K562 (cell line): ENCODE measurements around the gene COLEC12. TPM values are rescaled to one million over a fixed set of nuclear protein-coding genes. Genes with fewer than 3 reads are reported as not detected.
A peak's percentile ranks its signal among the peaks of the same experiment; 100 is the strongest.

Source experiments
- ATAC-seq: fragments of 200-7000 bp; cut with Tn5 transposase; 3 replicates; pipeline ENCODE4 v1.9.1; 2020; ENCODE audit warnings: moderate library complexity
- BruUV-seq: library from RNA; stranded (reverse); fragments of 400-500 nt; replicated peaks from 2 replicates; lab custom pipeline; 2021; lab: Mats Ljungman, UMichigan
- CTCF ChIA-PET: fragments of 300-600 bp; formaldehyde crosslinking; extraction: SDS; loops from one replicate; lab custom pipeline; 2021; ENCODE audit warnings: low intra/inter-chr PET ratio; lab: Yijun Ruan, JAX
- POLR2A ChIA-PET: fragments of 300-600, 350-650 bp; sonication (Branson Sonifier 250); formaldehyde crosslinking; extraction: SDS; loops from one replicate; lab custom pipeline; 2021; ENCODE audit warnings: antibody characterized with exemption, inconsistent platforms; lab: Yijun Ruan, JAX
- DNase-seq, 4 experiments: peaks; one replicate each; pipeline versions ENCODE4 v3.0.0 to v3.0.0-alpha.2; 2011 to 2018; ENCODE audit warnings: low spot score in 3 of 4, mixed read lengths in 3 of 4; ENCODE audit errors: extremely low read depth in 1 of 4
- FAIRE-seq: peaks from 2 replicates; lab custom pipeline; 2011; peaks lifted over from hg19 to GRCh38; lab: Jason Lieb, UNC
- H2AFZ ChIP-seq: 2 replicates; pipeline ENCODE4 v1.6.0; 2011; ENCODE audit warnings: low read depth, low read length, control low read depth, inconsistent platforms
- H3K27ac ChIP-seq: fragments of 200-600 bp; 3 replicates; pipeline ENCODE4 v1.8.0; 2011; ENCODE audit warnings: low read depth, mild to moderate bottlenecking, control low read depth, inconsistent platforms, low read length, moderate library complexity, mixed read lengths; ENCODE audit errors: extremely low read depth
- H3K27me3 ChIP-seq, 2 experiments: fragments of 300-600 bp in 1 of 2; 2 replicates in 1 of 2; 3 replicates in 1 of 2; pipeline versions ENCODE4 v1.6.0 to v1.8.0; 2011; ENCODE audit warnings: inconsistent platforms in 2 of 2, low read length in 2 of 2, mild to moderate bottlenecking in 1 of 2, mixed read lengths in 1 of 2, moderate library complexity in 1 of 2; ENCODE audit not compliant: control insufficient read depth in 2 of 2, insufficient read depth in 2 of 2
- H3K36me3 ChIP-seq: fragments of 300-600 bp; 3 replicates; pipeline ENCODE4 v1.8.0; 2011; ENCODE audit warnings: mild to moderate bottlenecking, low read length, inconsistent platforms; ENCODE audit not compliant: control insufficient read depth, insufficient read depth
- H3K4me1 ChIP-seq, 2 experiments: fragments of 200-600 bp in 1 of 2; replicated peaks in 1 of 2; 2 replicates in 1 of 2; 3 replicates in 1 of 2; pipeline versions ENCODE4 v1.5.1 to v1.8.0; 2011; ENCODE audit warnings: inconsistent platforms in 2 of 2, low read length in 2 of 2, mild to moderate bottlenecking in 1 of 2, mixed read lengths in 1 of 2, moderate library complexity in 1 of 2; ENCODE audit not compliant: control insufficient read depth in 2 of 2, insufficient read depth in 2 of 2
- H3K4me2 ChIP-seq: 2 replicates; pipeline ENCODE4 v1.6.1; 2011; ENCODE audit warnings: low read length, control low read depth, inconsistent platforms, mixed read lengths; ENCODE audit not compliant: insufficient read depth
- H3K4me3 ChIP-seq: fragments of 200-600 bp; sonication (generic), shearing (Covaris generic); 2 replicates; pipeline ENCODE4 v1.5.1; 2016; ENCODE audit warnings: control low read depth, inconsistent platforms
- H3K79me2 ChIP-seq: fragments of 200-600 bp; 3 replicates; pipeline ENCODE4 v1.8.0; 2011; ENCODE audit warnings: low read length, inconsistent platforms; ENCODE audit not compliant: control insufficient read depth, insufficient read depth
- H3K9ac ChIP-seq, 2 experiments: 2 replicates each; pipeline versions ENCODE4 v1.6.0 to v1.6.1; 2011; ENCODE audit warnings: low read depth in 2 of 2, low read length in 2 of 2, control low read depth in 1 of 2, inconsistent platforms in 1 of 2, mild to moderate bottlenecking in 1 of 2, mixed read lengths in 1 of 2; ENCODE audit not compliant: insufficient read depth in 1 of 2
- H3K9me1 ChIP-seq: one replicate; pipeline ENCODE4 v1.6.0; 2011; ENCODE audit warnings: inconsistent platforms, mild to moderate bottlenecking, low read length, moderate library complexity; ENCODE audit not compliant: control insufficient read depth, insufficient read depth
- H3K9me3 ChIP-seq: replicated peaks from 2 replicates; pipeline ENCODE4 v1.5.1; 2011; ENCODE audit warnings: low read depth, low read length, inconsistent platforms; ENCODE audit not compliant: control insufficient read depth, insufficient read depth
- H4K20me1 ChIP-seq: replicated peaks from 2 replicates; pipeline ENCODE4 v1.6.1; 2011; ENCODE audit warnings: low read length, inconsistent platforms, mixed read lengths; ENCODE audit not compliant: control insufficient read depth, insufficient read depth
- HMBOX1 ChIP-seq: sonication (generic); IDR thresholded peaks from 2 replicates; pipeline ENCODE4 v1.6.1; 2016
- KLF1 ChIP-seq: fragments of 450-650 bp; IDR thresholded peaks from 2 replicates; pipeline ENCODE4 v1.6.1; 2016; ENCODE audit warnings: missing genetic modification characterization, missing compliant biosample characterization
- RFX7 ChIP-seq: fragments of 250-450 bp; sonication (Bioruptor Pico); IDR thresholded peaks from 2 replicates; pipeline ENCODE4 v1.5.1; 2021; ENCODE audit warnings: mild to moderate bottlenecking
- SREBF1 ChIP-seq: fragments of 150-350 bp; IDR thresholded peaks from 2 replicates; pipeline ENCODE4 v1.6.1; 2014; ENCODE audit warnings: antibody characterized with exemption, low read depth, low read length, borderline replicate concordance
- SREBF2 ChIP-seq: sonication (generic); formaldehyde crosslinking; IDR thresholded peaks from 2 replicates; pipeline ENCODE4 v1.4.0; 2020; ENCODE audit warnings: mild to moderate bottlenecking, missing genetic modification reagents
- XRCC3 ChIP-seq: fragments of 450-650 bp; IDR thresholded peaks from 2 replicates; pipeline ENCODE4 v1.6.1; 2017; ENCODE audit warnings: mild to moderate bottlenecking, moderate library complexity
- ZKSCAN1 ChIP-seq: fragments of 150-350 bp; IDR thresholded peaks from 2 replicates; pipeline ENCODE4 v1.6.1; 2016; ENCODE audit warnings: low read depth, low read length
- ZSCAN29 ChIP-seq: fragments of 450-650 bp; IDR thresholded peaks from 2 replicates; pipeline ENCODE4 v1.6.1; 2017
- WGBS: fragments of 100-300 bp; shearing (Covaris generic); methylation state at CpG from one replicate; pipeline ENCODE4 v1.1.6; 2016; ENCODE audit warnings: low coverage, mixed read lengths; ENCODE audit not compliant: insufficient coverage; ENCODE audit errors: missing lambda C conversion rate; 5-methylcytosine and 5-hydroxymethylcytosine counted together
- in situ Hi-C: fragments of 300-500 bp; cut with MboI; formaldehyde crosslinking; loops from 4 replicates; pipeline ENCODE4 v1.15.0; 2018; ENCODE audit warnings: inconsistent platforms, mixed read lengths
- intact Hi-C: fragments of 100-400 bp; cut with micrococcal nuclease; formaldehyde crosslinking; loops from 2 replicates; pipeline ENCODE4 v1.14.2; 2022
- polyA plus RNA-seq, 8 experiments: library from polyadenylated mRNA; depleted of rRNA in 4 of 8; stranded (reverse) in 5 of 8; unstranded in 3 of 8; fragments of >200 nt; fragmentation: Nextera tagmentation in 2 of 8; fragmentation: Illumina TruSeq in 1 of 8; extraction: Ambion mirVana in 2 of 8; extraction: Trizol in 1 of 8; gene quantifications; 2 replicates each; pipeline versions ENCODE4 v1.2.1 to v1.2.3, GENCODE V29; 2011 to 2014; ENCODE audit warnings: inconsistent platforms in 1 of 8, missing spikeins in 1 of 8
- total RNA-seq, 7 experiments: library from RNA; depleted of rRNA in 6 of 7; stranded (reverse); fragments of >200 nt in 6 of 7; fragmentation: Illumina TruSeq in 2 of 7; extraction: Trizol in 2 of 7; gene quantifications; 2 replicates each; pipeline versions ENCODE4 v1.2.1 to v1.2.3, GENCODE V29; 2011 to 2021; ENCODE audit warnings: low replicate concordance in 1 of 7

The COLEC12 gene
- total and polyA plus RNA-seq, 9 of the 15 experiments (the other 6 are each of a cell fraction or from before 2014, with no cell fraction given) = 0.04 TPM; not detected in 8

- CTCF ChIA-PET = no interaction called here
- no peak overlapping the region for H3K27ac ChIP-seq
- ATAC-seq (no peak), FAIRE-seq (no peak), DNase-seq (no peak)
- no peaks in the 10 kb centered on the region for H4K20me1 ChIP-seq
- no peaks in the 10 kb centered on the region for H3K9me1 ChIP-seq
- H3K4me1 ChIP-seq = peaks cover 0 to 18% of the 10 kb centered on the region in 2 experiments; a peak in 2 of 5 replicates
- POLR2A ChIA-PET = no interaction called here
- H3K4me3 ChIP-seq = no peak overlapping the region
- H2AFZ ChIP-seq = no peak overlapping the region
- peaks cover 22 to 23% of the 10 kb centered on the region in 2 experiments for H3K27me3 ChIP-seq
- H3K36me3 ChIP-seq = no peaks in the 10 kb centered on the region
- no peak overlapping the region for H3K9ac ChIP-seq
- in situ Hi-C loops = no loop called here
- no TSS peak for BruUV-seq
- H3K79me2 ChIP-seq = no peaks in the 10 kb centered on the region
- TF ChIP-seq HMBOX1 = peak; percentile 66
- no peak for TF ChIP-seq XRCC3
- no peaks in the 10 kb centered on the region for H3K9me3 ChIP-seq
- H3K4me2 ChIP-seq = no peak overlapping the region
- 3% methylated on average over 6 of the region's 6 CpGs for WGBS
- intact Hi-C loops = loop anchor here (5.0 to 10.0 kb wide), 3 partner anchors 105 to 337 kb away; no protein-coding TSS in a partner anchor
Measured at GRCh38 chr18:497688-498087, 2.8 kb downstream of the COLEC12 start.

GRCh38 chr18:495452-495851 lies 5.0 kb downstream of the COLEC12 start:
- Histone ChIP-seq H3K4me1 (peaks cover 0 to 13% of the 10 kb centered on the region in 2 experiments; a peak in 2 of 5 replicates), H3K4me2 (no peak overlapping the region), H3K27me3 (peaks cover 18 to 22% of the 10 kb centered on the region in 2 experiments), H4K20me1 (no peaks in the 10 kb centered on the region), H3K9me3 (no peaks in the 10 kb centered on the region), H3K9me1 (no peaks in the 10 kb centered on the region), H2AFZ (no peak overlapping the region), H3K27ac (no peak overlapping the region), H3K9ac (no peak overlapping the region), H3K4me3 (no peak overlapping the region), H3K36me3 (no peaks in the 10 kb centered on the region), H3K79me2 (no peaks in the 10 kb centered on the region)
- TF ChIP-seq SREBF1 = no peak
- no peak for TF ChIP-seq RFX7 (CRISPR knock-in tag)
- TF ChIP-seq KLF1 = no peak
- TF ChIP-seq ZKSCAN1 = peak; percentile 85
- TF ChIP-seq SREBF2 (CRISPR knock-in tag) = no peak
- TF ChIP-seq ZSCAN29 = no peak
- intact Hi-C loops = loop anchor here (5.0 to 10.0 kb wide), 3 partner anchors 107 to 339 kb away; no protein-coding TSS in a partner anchor
- ATAC-seq (no peak), FAIRE-seq (no peak), DNase-seq (no peak)
- ChIA-PET POLR2A (no interaction called here), CTCF (no interaction called here)
- in situ Hi-C loops = no loop called here
- no TSS peak for BruUV-seq
- 0% methylated on average over 7 of the region's 7 CpGs for WGBS
